GM23338 (cell line): ENCODE results near the gene C9orf85. TPM values are rescaled to one million over a fixed set of nuclear protein-coding genes. Genes with fewer than 3 reads are reported as not detected.

ENCODE experiments used
- ATAC-seq: fragments of 200-7000 bp; cut with Tn5 transposase; 3 replicates; pipeline ENCODE4 v1.9.1; 2020
- DNase-seq: peaks from one replicate; pipeline ENCODE4 v3.0.0-alpha.2; 2015; ENCODE audit warnings: low spot score
- H2AFZ ChIP-seq: fragments of 200-600 bp; sonication (generic); 2 replicates; pipeline ENCODE4 v1.8.0; 2016; ENCODE audit warnings: antibody characterized with exemption, mild to moderate bottlenecking, moderate library complexity
- H3F3A ChIP-seq: fragments of 200-600 bp; sonication (generic); replicated peaks from 2 replicates; pipeline ENCODE4 v1.8.0; 2017; ENCODE audit warnings: antibody characterized with exemption, mixed run types, low read depth
- H3K27ac ChIP-seq: fragments of 200-600 bp; sonication (generic); 2 replicates; pipeline ENCODE4 v1.6.1; 2016; ENCODE audit warnings: low read depth
- H3K27me3 ChIP-seq: fragments of 200-600 bp; sonication (generic); 2 replicates; pipeline ENCODE4 v1.8.0; 2016; ENCODE audit warnings: mild to moderate bottlenecking, mixed run types, moderate library complexity; ENCODE audit not compliant: insufficient read depth
- H3K36me3 ChIP-seq: fragments of 200-600 bp; sonication (generic); 2 replicates; pipeline ENCODE4 v1.8.0; 2016; ENCODE audit warnings: mild to moderate bottlenecking; ENCODE audit not compliant: insufficient read depth
- H3K4me1 ChIP-seq: fragments of 200-600 bp; sonication (generic); 2 replicates; pipeline ENCODE4 v1.8.0; 2016; ENCODE audit warnings: mild to moderate bottlenecking, moderate library complexity; ENCODE audit not compliant: insufficient read depth
- H3K4me2 ChIP-seq: fragments of 200-600 bp; sonication (generic); 2 replicates; pipeline ENCODE4 v1.7.1; 2017; ENCODE audit warnings: mixed run types
- H3K4me3 ChIP-seq: fragments of 200-600 bp; sonication (generic); 2 replicates; pipeline ENCODE4 v1.6.1; 2016; ENCODE audit warnings: mixed run types
- H3K79me2 ChIP-seq: fragments of 200-600 bp; sonication (generic); replicated peaks from 2 replicates; pipeline ENCODE4 v1.8.0; 2017; ENCODE audit warnings: mild to moderate bottlenecking; ENCODE audit not compliant: insufficient read depth
- H3K9me2 ChIP-seq: fragments of 200-600 bp; sonication (generic); 2 replicates; pipeline ENCODE4 v1.8.0; 2017; ENCODE audit not compliant: insufficient read depth
- H4K20me1 ChIP-seq: fragments of 200-600 bp; sonication (generic); replicated peaks from 2 replicates; pipeline ENCODE4 v1.8.0; 2017; ENCODE audit warnings: mild to moderate bottlenecking; ENCODE audit not compliant: insufficient read depth
- H3K27ac Mint-ChIP-seq: 2 replicates; pipeline ENCODE4 v1.8.0; 2020; ENCODE audit warnings: inconsistent platforms, mild to moderate bottlenecking, moderate library complexity, mixed read lengths
- H3K27me3 Mint-ChIP-seq: 3 replicates; pipeline ENCODE4 v1.8.0; 2022; ENCODE audit warnings: low read depth, mild to moderate bottlenecking, moderate library complexity, mixed read lengths, inconsistent platforms; ENCODE audit not compliant: insufficient read depth, poor library complexity
- H3K36me3 Mint-ChIP-seq: 3 replicates; pipeline ENCODE4 v1.8.0; 2021; ENCODE audit warnings: low read depth, mild to moderate bottlenecking, inconsistent platforms, moderate library complexity, mixed read lengths
- H3K4me1 Mint-ChIP-seq: 3 replicates; pipeline ENCODE4 v1.8.0; 2020; ENCODE audit warnings: mild to moderate bottlenecking, inconsistent platforms, mixed read lengths
- H3K4me3 Mint-ChIP-seq: 3 replicates; pipeline ENCODE4 v1.8.0; 2021; ENCODE audit warnings: moderate library complexity, mild to moderate bottlenecking, inconsistent platforms, mixed read lengths
- H3K9me3 Mint-ChIP-seq: 3 replicates; pipeline ENCODE4 v1.8.0; 2020; ENCODE audit warnings: moderate library complexity, mild to moderate bottlenecking, inconsistent platforms, mixed read lengths
- CREB1 ChIP-seq: fragments of 250-450 bp; sonication (Bioruptor Pico); IDR thresholded peaks from 2 replicates; pipeline ENCODE4 v1.5.0; 2020; ENCODE audit warnings: low read depth, mild to moderate bottlenecking, moderate library complexity
- CTCF ChIP-seq, 2 experiments: fragments of 200-600 bp in 1 of 2; sonication (generic) in 1 of 2; conservative IDR thresholded peaks; 2 replicates each; pipeline versions ENCODE4 v1.5.1 to v1.6.1; 2016 to 2017; ENCODE audit warnings: antibody characterized with exemption in 2 of 2, low read depth in 2 of 2, mild to moderate bottlenecking in 2 of 2, moderate library complexity in 1 of 2
- ETS1 ChIP-seq: IDR thresholded peaks from 2 replicates; pipeline ENCODE4 v1.6.1; 2016; ENCODE audit warnings: antibody characterized with exemption
- EZH2 ChIP-seq: fragments of 200-600 bp; sonication (generic); IDR thresholded peaks from one replicate; pipeline ENCODE4 v1.8.0; 2017; ENCODE audit warnings: antibody characterized with exemption, mild to moderate bottlenecking, low read depth; ENCODE audit not compliant: unreplicated experiment
- EZH2phosphoT487 ChIP-seq: fragments of 200-600 bp; sonication (generic); IDR thresholded peaks from one replicate; pipeline ENCODE4 v1.8.1; 2018; ENCODE audit warnings: antibody characterized with exemption; ENCODE audit not compliant: unreplicated experiment
- JUNB ChIP-seq: IDR thresholded peaks from one replicate; pipeline ENCODE4 v1.6.1; 2016; ENCODE audit warnings: antibody characterized with exemption; ENCODE audit not compliant: unreplicated experiment
- NANOG ChIP-seq: IDR thresholded peaks from 2 replicates; pipeline ENCODE4 v1.6.1; 2016; ENCODE audit warnings: antibody characterized with exemption, borderline replicate concordance
- POLR2AphosphoS5 ChIP-seq: IDR thresholded peaks from 2 replicates; pipeline ENCODE4 v1.6.1; 2016; ENCODE audit warnings: antibody characterized with exemption, low read depth
- REST ChIP-seq: IDR thresholded peaks from one replicate; pipeline ENCODE4 v1.6.1; 2018; ENCODE audit warnings: antibody characterized with exemption; ENCODE audit not compliant: unreplicated experiment
- STAT1 ChIP-seq: IDR thresholded peaks from one replicate; pipeline ENCODE4 v1.6.1; 2016; ENCODE audit warnings: antibody characterized with exemption; ENCODE audit not compliant: unreplicated experiment
- ZNF114 ChIP-seq: fragments of 250-450 bp; sonication (Bioruptor Pico); IDR thresholded peaks from 2 replicates; pipeline ENCODE4 v1.5.0; 2020; ENCODE audit warnings: mild to moderate bottlenecking, moderate library complexity
- ZNF331 ChIP-seq: fragments of 250-450 bp; sonication (Bioruptor Pico); IDR thresholded peaks from 2 replicates; pipeline ENCODE4 v1.5.0; 2020; ENCODE audit warnings: low read depth, mild to moderate bottlenecking, moderate library complexity
- ZNF462 ChIP-seq: fragments of 250-450 bp; sonication (Bioruptor Pico); IDR thresholded peaks from 2 replicates; pipeline ENCODE4 v1.5.0; 2020; ENCODE audit warnings: mild to moderate bottlenecking, moderate library complexity
- polyA plus RNA-seq: library from polyadenylated mRNA; unstranded; fragments of >200 nt; fragmentation: Nextera tagmentation; extraction: Ambion mirVana; gene quantifications from 2 replicates; pipeline ENCODE4 v1.2.1, GENCODE V29; 2016
- total RNA-seq: library from RNA; depleted of rRNA; stranded (reverse); fragments of >200 nt; shearing (Covaris generic); gene quantifications from 2 replicates; pipeline ENCODE4 v1.2.3, GENCODE V29; 2014

The C9orf85 gene
- total and polyA plus RNA-seq, 2 experiments from 2014 or later: 10.3 to 20.8 TPM

- peaks cover 39% of the 10 kb centered on the region for H3K4me1 ChIP-seq
- peaks cover 48% of the 10 kb centered on the region for H3K4me1 Mint-ChIP-seq
- no peak for TF ChIP-seq POLR2AphosphoS5
- no peak for TF ChIP-seq NANOG
- no peak for TF ChIP-seq REST
- no peak for TF ChIP-seq EZH2
- TF ChIP-seq ZNF462 (CRISPR knock-in tag): no peak
- TF ChIP-seq CREB1 (CRISPR knock-in tag): no peak
- TF ChIP-seq JUNB: no peak
- TF ChIP-seq EZH2phosphoT487: no peak
- no peak for TF ChIP-seq CTCF (conservative IDR thresholded peaks at IDR 0.05; ENCODE audit: low read depth in 2 of 2)
- no peak for TF ChIP-seq ZNF331 (CRISPR knock-in tag)
- TF ChIP-seq ZNF114 (CRISPR knock-in tag): no peak
- no peak for TF ChIP-seq ETS1
- TF ChIP-seq STAT1: no peak
- no peaks in the 10 kb centered on the region for H3K27me3 ChIP-seq
- H3K4me2 ChIP-seq: peak overlapping the region; percentile 79
- H3F3A ChIP-seq: peaks cover 7% of the 10 kb centered on the region
- H4K20me1 ChIP-seq: peaks cover 60% of the 10 kb centered on the region
- H3K36me3 ChIP-seq: peaks cover 5% of the 10 kb centered on the region; the same call in 1 of the 2 replicates
- H3K9me2 ChIP-seq: no peaks in the 10 kb centered on the region
- H3K4me3 Mint-ChIP-seq: peak overlapping the region; percentile 100
- peaks cover 94% of the 10 kb centered on the region for H3K79me2 ChIP-seq
- no peaks in the 10 kb centered on the region; the same call in 1 of the 3 replicates for H3K9me3 Mint-ChIP-seq
- DNase-seq (no peak), ATAC-seq (no peak)
- peak overlapping the region; percentile 89 for H3K4me3 ChIP-seq
- no peak overlapping the region for H3K27ac Mint-ChIP-seq
- H2AFZ ChIP-seq: no peak overlapping the region
- H3K27me3 Mint-ChIP-seq: peaks cover 14% of the 10 kb centered on the region
- H3K36me3 Mint-ChIP-seq: peaks cover 23% of the 10 kb centered on the region
- H3K27ac ChIP-seq: no peak overlapping the region
Measured at GRCh38 chr9:71908825-71909224, 2.6 kb upstream of the C9orf85 start.
